Stimulated activated CD4-positive, alpha-beta T cell treated with anti-CD3 and anti-CD28 coated beads, TNF-alpha, amount 100 ng/mL, for 1 hour (primary cell): Measurements from ENCODE around the gene NFATC2.
"Not testable (repeated sequence)": the region's sequence is repeated elsewhere in the genome, so short reads cannot be mapped to it uniquely, and the experiment has no call there.

Experiments used
- DNase-seq, 3 donors: peaks; one replicate each; pipeline ENCODE4 v3.0.0-alpha.2; 2020; ENCODE audit warnings: low read depth in 3 of 3, low spot score in 1 of 3

The NFATC2 gene

GRCh38 chr20:51568533-51568932, 26.0 kb upstream of the NFATC2 start:
- not testable (repeated sequence) for DNase-seq

- DNase-seq: no peak
Observed at GRCh38 chr20:51567622-51568021, 25.1 kb upstream of the NFATC2 start.

GRCh38 chr20:51566594-51566993, 24.1 kb upstream of the NFATC2 start:
- DNase-seq: no peak

GRCh38 chr20:51565298-51566144, 23.0 kb upstream of the NFATC2 start:
- no peak for DNase-seq

- DNase-seq: no peak
Observed at GRCh38 chr20:51563486-51564332, 21.2 kb upstream of the NFATC2 start.

GRCh38 chr20:51563174-51563485, 20.6 kb upstream of the NFATC2 start:
- DNase-seq: no peak

- no peak for DNase-seq
Observed at GRCh38 chr20:51562332-51563173, 20.0 kb upstream of the NFATC2 start.

GRCh38 chr20:51562027-51562331, 19.5 kb upstream of the NFATC2 start:
- DNase-seq: no peak

GRCh38 chr20:51560550-51561307, 18.2 kb upstream of the NFATC2 start:
- DNase-seq: no peak

- DNase-seq: no peak
Observed at GRCh38 chr20:51560042-51560441, 17.5 kb upstream of the NFATC2 start.

- DNase-seq: no peak
Observed at GRCh38 chr20:51554538-51555165, 12.1 kb upstream of the NFATC2 start.

GRCh38 chr20:51553897-51554486, 11.5 kb upstream of the NFATC2 start:
- DNase-seq: no peak

GRCh38 chr20:51551186-51551585, 8.7 kb upstream of the NFATC2 start:
- DNase-seq: no peak

GRCh38 chr20:51549474-51549873, 7.0 kb upstream of the NFATC2 start:
- DNase-seq: no peak

- DNase-seq: no peak
Observed at GRCh38 chr20:51547951-51548350, 5.4 kb upstream of the NFATC2 start.

GRCh38 chr20:51545515-51545914, 3.0 kb upstream of the NFATC2 start:
- DNase-seq: no peak

- no peak for DNase-seq
Observed at GRCh38 chr20:51543422-51543788, 886 bp upstream of the NFATC2 start.

- peak in 1 of 3 donors; percentile 54 for DNase-seq
Observed at GRCh38 chr20:51542033-51542570, 417 bp downstream of the NFATC2 start.

- DNase-seq: peak; percentile 55 to 60 (median 59)
Observed at GRCh38 chr20:51541189-51542032, 1.1 kb downstream of the NFATC2 start.
